GM19455 (cell line): Measurements from ENCODE around the gene ZNHIT2.

Experiments used
- ATAC-seq: cut with Tn5 transposase; IDR thresholded peaks from one replicate; pipeline ENCODE4 v1.9.1; 2021; ENCODE audit not compliant: unreplicated experiment

Gene ZNHIT2

DNA sequence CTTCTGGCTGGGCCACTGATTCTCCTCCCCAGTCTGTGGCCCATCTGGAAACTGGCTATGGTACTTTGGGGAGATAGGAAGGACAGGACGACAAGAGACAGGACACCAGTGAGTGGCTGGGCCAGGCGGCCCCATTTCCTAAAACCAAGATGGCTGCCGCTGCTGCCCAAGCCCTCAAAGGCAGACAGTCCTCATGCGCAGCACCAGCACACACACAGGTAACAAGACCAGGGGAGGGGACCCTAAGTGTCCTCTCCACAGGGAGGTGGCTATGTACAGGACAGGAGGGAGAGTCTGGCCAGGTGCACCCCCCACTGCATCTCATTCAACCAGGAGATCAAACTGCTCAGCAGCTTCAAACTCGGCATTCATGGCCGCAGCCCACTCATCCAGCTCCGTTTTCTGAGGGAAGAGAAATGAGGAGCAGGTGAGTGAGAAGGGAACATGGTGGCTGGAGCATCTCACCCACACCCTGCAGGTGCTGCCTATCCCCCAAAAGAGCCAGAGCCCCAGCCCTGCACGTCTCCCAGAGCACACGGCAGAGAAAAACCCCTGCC, 38.6 kb downstream of the ZNHIT2 start:
- ATAC-seq, result no peak

DNA sequence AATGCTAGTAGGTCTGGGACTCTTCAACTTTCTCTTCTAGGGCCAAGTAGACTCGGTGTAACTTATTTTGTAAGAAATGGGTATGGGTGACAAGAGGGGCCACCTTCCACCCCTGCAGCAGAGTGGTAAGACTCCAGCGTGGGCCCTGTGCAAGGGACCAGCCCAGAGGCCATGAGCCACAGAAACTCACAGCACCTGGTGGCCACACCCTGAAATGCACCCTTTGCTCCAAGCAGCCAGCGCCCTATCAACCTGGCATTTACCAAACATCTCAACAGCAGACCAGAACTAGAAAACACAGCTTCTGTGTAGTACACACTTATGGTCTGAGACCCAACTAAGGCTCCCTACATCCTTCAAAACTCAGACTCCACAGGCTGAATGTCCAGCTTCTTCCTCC, 39.4 kb downstream of the ZNHIT2 start:
- no peak for ATAC-seq

DNA sequence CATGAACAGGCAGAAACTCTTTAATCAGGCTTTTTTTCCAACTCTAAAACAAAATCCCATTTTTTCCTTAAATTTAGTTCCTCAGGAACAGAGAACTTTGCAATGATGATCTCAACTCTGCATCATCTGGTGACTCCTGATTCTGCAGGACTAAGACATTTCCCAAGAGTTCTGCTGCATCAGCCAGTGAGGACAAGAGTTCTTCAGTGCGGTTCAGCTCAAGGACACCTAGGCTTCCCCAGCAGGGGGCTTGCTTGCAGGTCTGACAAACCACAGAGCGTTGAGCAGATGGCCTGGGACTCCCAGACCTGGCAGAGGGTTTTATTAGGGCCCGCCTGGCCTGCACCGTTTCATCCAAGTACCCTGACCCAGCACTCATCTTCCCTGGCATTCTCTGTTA, 40.0 kb downstream of the ZNHIT2 start:
- ATAC-seq, result no peak

DNA sequence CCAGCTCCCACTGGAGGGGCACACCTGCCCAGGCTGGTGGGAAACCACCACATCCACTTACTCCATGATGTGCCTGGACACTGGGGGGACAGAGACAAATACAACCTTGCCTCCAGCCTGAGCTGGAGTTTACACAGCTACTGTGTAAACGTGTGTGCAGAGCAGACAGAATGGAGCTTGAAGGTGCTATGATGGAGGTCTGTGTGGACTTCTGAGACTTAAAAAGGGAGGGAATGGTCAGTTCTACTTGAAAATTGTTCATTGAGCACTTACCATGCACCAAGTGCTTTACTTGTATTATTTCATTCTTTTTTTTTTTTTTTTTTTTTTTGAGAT, 44.9 kb downstream of the ZNHIT2 start:
- no peak for ATAC-seq

DNA sequence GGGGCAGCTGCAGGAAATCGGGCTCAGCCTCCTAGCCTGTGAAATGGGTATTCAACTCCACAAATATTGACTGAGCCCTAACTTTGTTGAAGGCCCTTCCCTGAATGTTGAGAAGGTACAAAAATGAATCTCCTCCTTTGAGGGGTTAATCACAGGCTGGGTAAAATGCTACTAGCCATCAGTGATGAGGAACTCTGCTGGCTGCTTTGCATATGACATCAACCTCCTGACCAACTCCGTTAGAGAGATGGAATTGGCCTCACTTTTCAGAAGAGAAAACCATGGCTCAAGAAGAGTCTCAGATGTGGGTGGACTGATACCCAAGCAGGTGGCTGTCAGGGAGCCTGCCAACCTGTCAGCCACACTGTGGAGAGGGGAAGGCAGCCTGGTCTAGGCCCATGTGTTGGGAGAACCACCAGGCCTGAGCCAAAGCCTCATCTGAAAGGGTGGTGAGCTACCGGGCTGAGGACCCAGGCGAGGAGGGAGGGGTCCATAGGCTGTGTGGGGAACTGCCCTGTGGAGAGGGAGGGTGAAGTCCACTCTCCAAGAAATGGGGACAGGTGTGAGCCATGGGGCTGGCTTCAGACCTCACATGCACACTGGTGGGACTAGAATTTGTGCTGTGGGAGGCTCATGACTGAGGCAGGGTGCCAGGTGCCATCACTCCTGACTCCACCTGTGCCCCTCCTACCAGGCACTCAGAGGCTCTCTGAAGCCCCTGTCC, 45.4 kb downstream of the ZNHIT2 start:
- ATAC-seq, result no peak

DNA sequence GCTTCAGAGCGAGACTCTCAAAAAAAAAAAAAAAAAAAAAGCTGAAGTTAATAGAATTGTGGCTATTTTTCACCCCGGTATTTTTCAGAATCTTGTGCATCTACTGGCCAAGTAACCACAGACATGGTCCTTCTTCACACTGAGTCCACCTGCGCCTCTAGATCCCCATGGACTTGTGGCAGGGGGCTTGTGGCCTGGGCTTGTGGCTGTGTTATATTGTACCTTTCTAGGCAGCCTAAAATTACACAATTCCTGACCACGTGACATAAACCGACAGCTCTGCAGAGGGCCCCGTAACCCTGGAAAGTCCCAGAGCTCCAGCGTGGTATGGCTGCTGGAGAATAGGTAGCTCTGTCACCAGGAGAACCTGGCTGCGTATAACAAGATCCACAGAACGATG, 48.3 kb downstream of the ZNHIT2 start:
- no peak for ATAC-seq

DNA sequence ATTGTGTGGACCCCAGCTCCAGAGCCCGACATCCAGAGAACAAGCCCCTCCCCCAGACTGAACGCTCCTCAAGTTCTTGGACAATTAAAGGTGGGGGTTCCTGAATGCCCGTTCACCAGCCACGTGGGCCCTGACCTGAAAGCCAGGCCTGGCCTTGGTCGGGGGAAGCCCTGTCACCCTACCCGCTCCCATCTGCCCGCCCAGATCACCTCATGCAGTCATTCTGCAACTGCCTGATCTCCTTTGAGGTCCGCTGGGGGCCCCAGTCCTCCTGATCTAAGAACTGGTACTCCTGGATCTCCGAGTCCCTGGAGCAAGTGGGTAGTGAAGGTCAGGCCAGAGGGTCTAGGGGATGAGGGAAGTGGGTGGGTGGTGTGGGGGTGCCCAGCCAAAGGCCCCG, 50.1 kb downstream of the ZNHIT2 start:
- no peak for ATAC-seq

DNA sequence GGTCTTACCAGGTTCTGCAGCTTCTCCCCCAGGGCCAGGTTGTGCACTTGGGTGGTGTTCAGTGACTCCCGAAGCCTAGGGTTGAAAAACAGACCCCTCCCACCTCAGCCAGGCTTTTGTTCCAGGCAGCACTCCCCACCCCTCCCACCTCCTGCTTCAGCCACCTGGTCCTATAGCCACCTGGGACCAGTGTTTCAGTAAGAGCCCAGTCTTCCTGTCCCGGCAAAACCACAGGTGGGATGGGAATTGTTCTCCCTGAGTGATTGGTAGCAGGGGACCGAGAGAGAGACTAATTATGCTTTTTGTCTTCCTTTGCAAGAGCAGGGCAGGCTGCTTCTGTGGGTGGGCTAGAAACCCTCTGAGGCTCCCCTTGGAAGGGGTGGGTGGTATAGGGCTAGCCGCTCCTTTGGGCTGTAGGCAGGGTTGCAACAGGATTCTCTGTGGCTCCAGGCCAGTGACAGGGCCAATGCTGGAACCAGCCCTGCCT, 50.7 kb downstream of the ZNHIT2 start:
- ATAC-seq, result no peak
